COLO668 (cell line): ENCODE measurements around the gene CAVIN2.

Source experiments
- DNase-seq: peaks from one replicate; lab custom pipeline; 2025; ENCODE audit not compliant: unreplicated experiment; lab: John Stamatoyannopoulos, UW

The CAVIN2 gene

GRCh38 chr2:191846515-191847476 lies at the start of gene CAVIN2:
CAVIN2 (minus strand) TSS chr2:191847088; CDS start chr2:191846925, 163 bp downstream.
- peak; percentile 64 for DNase-seq

- DNase-seq, result no peak
These were observed 48.9 kb upstream of the CAVIN2 start for GRCh38 chr2:191895743-191896142.

DNA sequence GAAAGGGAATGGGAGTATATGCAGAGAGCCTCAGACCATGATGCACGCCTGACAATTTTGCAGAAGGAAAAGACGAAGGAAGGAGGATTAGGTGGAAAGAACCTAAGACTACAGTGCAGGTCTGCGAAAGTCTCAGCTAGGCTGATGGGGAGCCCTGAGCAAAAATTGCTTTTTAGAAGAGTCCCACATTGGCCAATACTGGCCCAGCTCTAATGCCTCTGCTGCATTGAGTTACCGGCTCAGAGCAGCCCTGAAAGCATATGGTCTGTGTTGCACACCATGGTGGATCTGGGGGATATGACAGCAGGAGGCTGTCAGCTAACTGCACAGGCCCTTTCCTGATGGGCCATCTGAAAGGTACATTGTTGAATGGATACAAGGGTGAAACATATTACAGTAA lies 48.3 kb upstream of the CAVIN2 start:
- no peak for DNase-seq

DNA sequence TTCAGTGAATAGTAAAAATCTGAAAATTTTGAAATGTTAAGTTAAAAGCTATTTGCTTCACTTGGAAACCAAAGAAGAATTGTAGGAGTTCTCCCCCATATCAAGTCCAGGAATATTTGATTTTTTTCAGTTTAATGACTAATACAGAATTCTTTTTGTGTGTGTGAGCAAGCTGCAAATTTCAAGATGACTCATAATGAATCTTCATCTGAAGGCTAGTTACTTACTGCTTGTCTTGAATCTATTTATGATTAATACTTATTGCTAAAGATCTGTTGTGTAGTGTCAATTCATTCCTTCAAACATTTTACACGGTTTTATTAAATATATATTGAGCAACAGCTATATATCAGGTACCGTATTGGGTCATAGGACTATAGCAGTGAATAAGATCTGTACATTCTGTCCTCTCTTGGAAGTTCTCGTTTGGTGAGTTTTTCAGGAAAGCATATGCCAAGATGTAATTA lies 47.8 kb upstream of the CAVIN2 start:
- no peak for DNase-seq

DNA sequence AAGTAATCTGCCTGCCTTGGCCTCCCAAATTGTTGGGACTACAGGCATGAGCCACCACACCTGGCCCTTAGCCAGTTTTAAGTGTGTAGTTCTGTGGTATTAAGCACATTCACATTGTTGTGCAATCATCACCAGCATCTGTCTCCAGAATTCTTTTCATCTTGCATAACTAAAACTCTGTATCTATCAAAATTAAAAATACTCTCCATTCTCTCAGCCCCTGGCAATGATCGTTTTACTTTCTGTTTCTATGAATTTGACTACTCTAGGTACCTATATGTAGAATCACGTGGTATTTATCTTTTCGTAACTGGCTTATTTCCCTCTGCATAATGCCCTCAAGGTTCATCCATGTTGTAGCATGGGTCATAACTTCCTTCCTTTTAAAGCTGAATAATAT lies 45.5 kb upstream of the CAVIN2 start:
- DNase-seq, result no peak

DNA sequence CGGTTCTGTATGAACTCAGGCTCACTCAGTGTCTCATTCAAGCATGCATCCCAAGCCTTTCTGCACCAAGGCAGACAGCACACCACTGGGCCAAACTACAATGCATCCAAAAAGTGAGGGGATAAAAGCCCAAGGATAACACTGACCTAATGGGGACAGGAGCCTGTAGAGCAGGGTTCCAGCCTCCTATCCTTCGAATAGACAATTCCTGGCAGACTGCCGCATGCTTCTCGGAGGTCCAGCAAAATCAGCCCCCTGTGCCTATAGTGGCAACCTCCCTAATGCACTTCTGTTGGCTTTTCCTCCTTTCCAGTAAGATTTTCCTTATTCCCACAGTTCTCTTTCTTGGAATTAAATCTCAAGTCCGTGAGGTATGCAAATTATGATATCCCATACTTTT lies 44.8 kb upstream of the CAVIN2 start:
- DNase-seq, result no peak

- no peak for DNase-seq
These were observed 43.0 kb upstream of the CAVIN2 start for GRCh38 chr2:191889931-191890330.

GRCh38 chr2:191888400-191889166 lies 41.7 kb upstream of the CAVIN2 start:
- DNase-seq, result no peak

- DNase-seq, result peak; percentile 7
These were observed 38.8 kb upstream of the CAVIN2 start for GRCh38 chr2:191885650-191886049.

DNA sequence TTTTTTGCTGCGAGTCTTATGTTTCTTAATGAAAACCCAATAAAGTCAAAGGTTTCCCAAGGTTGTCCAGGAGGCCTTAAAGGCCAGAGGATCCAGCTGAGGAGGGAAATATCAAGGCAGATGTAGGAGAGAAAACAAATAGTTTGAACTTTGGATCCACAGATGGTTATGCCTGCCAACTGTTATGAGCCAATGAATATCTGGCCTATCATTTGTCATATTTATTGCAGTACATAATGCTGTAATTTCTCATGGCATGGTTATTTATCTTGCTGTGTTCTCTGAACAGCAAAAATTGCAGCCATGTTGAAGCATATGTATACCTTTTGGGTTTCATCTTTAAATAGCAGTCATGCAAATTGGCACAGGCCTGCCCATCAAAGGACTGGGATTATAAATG lies 38.2 kb upstream of the CAVIN2 start:
- DNase-seq, result no peak

DNA sequence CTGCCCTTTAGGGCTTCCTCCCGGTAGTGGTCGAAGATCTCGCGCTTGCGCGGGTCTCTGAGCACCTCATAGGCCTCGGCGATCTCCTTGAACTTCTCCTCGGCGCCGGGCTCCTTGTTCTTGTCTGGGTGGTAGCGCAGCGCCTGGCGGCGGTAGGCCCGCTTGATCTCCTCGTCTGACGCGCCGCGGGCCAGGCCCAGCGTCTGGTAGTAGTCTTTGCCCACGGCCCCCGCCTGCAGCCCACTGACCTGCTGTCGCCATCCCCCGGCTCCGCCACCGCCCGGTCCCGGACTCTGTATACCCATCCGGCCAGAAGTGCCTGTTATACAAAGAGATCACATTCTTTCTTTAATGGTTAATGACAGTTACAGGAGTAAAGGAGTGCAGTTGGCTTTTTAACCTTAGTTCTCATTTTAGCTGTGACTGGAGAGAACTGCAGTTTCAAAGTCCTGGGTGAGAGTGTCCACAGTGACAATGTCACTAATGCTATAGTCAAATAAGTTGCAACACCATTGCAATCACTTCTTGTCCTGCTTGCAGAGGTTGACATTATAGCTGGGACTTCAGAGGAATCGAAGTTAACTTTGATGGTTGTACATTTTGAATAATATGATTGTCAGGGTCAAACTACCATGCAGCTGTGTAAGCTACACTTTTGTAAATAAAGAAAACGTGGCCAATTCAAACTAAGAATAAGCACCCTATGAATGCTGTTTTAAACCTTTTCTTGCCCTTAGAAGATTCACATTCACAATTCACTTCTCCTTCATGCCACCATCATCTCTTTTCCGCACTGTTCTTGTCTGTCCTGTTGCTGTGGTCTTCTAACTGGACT lies 35.3 kb upstream of the CAVIN2 start:
- no peak for DNase-seq

DNA sequence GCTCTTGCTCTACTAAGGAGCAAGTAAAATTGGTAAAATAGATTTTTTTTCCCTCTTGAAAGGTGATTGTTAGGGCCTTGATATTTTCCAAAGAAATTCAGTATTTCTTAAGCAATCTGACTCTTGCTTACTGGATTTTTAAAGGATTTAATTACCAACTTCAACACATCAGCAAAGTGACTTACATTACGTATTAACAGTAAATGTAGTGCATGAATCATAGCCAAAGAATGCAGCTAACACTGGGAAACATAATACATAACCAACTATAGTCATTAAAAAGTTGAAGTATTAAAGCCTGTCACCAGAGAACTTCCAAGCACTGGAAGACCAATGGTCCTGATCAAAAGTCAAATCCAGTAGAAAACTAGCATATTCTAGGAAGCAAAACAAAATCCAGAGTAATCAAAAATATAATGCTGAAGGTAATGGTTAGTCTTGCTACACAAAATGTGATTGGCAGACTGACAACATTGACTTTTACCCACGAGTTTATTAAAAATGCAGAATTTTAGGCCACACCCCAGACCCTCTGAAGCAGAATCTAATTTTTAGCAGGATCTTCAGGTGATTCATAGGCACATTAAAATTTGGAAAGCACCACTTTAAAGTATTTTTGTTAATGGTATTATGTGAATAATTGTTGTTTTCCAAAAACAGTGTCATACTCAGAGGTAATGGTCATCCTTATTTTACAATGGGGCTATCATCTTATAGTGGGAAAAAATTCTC lies 31.8 kb upstream of the CAVIN2 start:
- DNase-seq, result no peak

- DNase-seq, result no peak
These were observed 31.0 kb upstream of the CAVIN2 start for GRCh38 chr2:191877875-191878274.

- no peak for DNase-seq
These were observed 29.0 kb upstream of the CAVIN2 start for GRCh38 chr2:191875859-191876258.

GRCh38 chr2:191870744-191871143 lies 23.9 kb upstream of the CAVIN2 start:
- DNase-seq, result no peak

DNA sequence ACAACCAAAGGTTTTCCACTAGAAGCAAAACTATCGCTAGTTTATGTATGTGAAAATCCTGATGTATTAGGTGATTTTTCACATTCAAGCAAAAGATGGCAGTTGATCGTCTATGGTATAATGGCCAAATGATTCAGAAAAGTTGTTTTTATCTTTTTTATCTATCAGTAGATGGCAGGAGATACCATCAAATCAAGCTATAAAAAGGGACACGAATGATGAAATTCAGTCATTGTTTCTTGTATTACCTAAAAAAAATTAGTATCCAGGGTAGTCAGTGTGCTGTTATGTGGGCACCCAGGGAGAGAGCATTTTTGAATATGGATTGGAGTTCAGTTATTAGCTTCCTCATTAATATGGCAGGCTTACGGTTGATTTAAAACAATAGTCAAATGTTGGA lies 22.9 kb upstream of the CAVIN2 start:
- DNase-seq, result no peak

- DNase-seq, result peak; percentile 69
These were observed 22.3 kb upstream of the CAVIN2 start for GRCh38 chr2:191869178-191869577.

DNA sequence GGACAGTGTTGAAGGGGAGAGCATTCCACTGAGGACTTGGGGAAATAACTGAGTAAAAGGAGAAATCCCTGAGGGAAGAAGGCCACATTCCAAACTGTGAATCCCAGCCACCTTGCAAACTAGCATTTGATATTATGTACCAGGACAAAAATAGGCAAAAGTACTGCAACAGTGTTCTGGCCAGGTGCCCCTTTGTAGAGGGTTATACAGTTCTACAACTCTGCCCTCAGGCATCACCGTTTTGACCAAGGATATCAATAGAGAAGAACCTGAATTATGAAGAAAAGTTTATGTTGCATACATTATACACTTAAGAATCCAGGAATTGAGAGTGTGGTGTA lies 20.6 kb upstream of the CAVIN2 start:
- DNase-seq, result no peak

GRCh38 chr2:191866675-191867506 lies 20.0 kb upstream of the CAVIN2 start:
- no peak for DNase-seq

DNA sequence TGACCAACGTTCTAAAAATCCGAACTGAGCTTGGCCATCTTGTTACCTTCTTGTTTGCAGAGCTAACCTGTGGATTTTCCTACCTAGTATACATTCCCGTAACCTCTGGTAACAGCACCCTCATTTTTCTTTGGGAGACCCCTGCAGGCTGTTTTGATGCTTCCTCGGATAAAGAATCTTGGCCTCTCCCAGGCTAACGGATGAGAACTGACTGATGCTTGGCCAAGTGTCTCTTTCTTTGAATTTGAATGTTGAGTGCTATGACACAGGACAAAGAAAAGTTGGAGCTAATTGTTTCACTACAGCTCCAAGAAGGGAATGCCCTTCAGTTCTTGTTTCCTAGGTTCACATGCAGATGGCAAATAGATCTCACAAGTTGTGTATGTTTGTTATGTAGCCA lies 19.3 kb upstream of the CAVIN2 start:
- no peak for DNase-seq
